Brain microvascular endothelial cell (primary cell): ENCODE results near the gene RNF133.

Source experiments
- DNase-seq: peaks from one replicate; pipeline ENCODE4 v3.0.0-alpha.2; 2020
- H3K27ac ChIP-seq: fragments of 250-450 bp; sonication (Bioruptor Pico); 2 replicates; pipeline ENCODE4 v1.5.1; 2020; ENCODE audit warnings: mild to moderate bottlenecking, moderate library complexity
- H3K27me3 ChIP-seq: fragments of 250-450 bp; sonication (Bioruptor Pico); replicated peaks from 2 replicates; pipeline ENCODE4 v1.5.1; 2020; ENCODE audit warnings: mild to moderate bottlenecking
- H3K36me3 ChIP-seq: fragments of 250-450 bp; sonication (Bioruptor Pico); replicated peaks from 2 replicates; pipeline ENCODE4 v1.5.1; 2020; ENCODE audit warnings: mild to moderate bottlenecking
- H3K4me3 ChIP-seq: 2 replicates; pipeline ENCODE4 v1.5.1; 2011; ENCODE audit warnings: low read depth, mild to moderate bottlenecking, control low read depth, low read length, moderate library complexity
- in situ Hi-C: cut with HindIII; loops from 2 replicates; pipeline ENCODE4 v1.10.0; 2017; ENCODE audit warnings: low sequenced_read_pairs, low pct_ligation_motif_present
- TF ChIP-seq, protein P1 (sequence below): IDR thresholded peaks from 2 replicates; pipeline ENCODE4 v1.5.1; 2011; ENCODE audit warnings: low read depth, mild to moderate bottlenecking, moderate library complexity, low read length, control low read depth, inconsistent platforms; ENCODE audit errors: missing control alignments

RNF133 gene

DNA sequence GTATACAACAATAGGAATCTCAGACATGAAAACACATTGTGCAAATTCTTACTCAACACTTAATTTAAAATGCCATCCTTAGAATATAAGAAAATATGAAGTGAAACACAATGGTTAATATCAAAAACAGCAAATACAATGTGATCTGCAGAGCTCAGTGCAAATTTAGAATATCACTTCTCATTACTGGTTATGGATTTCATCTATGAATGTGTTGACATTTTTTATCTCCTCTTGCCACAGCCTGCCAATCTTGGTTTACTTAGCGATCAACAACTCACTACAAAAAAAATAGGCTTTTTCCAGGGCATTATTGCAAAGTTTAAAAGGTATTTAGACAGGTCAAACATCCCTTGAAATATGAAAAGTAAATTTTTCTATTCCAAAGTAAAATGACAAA, 28.8 kb upstream of the RNF133 start:
- DNase-seq: no peak
- H3K27ac ChIP-seq: no peak overlapping the region

DNA sequence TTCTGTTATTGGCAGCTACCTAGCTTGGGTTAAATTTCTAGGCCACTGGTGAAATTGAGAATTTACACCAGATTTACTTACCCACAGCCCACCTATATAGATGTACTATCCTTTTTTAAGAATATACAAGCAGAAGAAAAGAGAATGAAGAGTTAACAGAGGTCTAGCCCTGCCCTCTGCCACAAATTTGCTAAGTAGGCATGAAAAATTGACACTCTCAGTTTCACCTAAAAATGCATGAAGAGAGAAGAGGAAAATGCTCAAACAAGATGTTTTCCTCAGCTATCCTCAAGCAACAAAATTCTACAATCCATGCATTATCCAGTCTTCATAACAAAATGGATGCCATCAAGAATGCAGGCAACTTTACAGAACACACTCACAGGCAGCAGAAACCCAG, 28.4 kb upstream of the RNF133 start:
- Histone ChIP-seq H3K27ac (no peak overlapping the region), H3K36me3 (no peaks in the 10 kb centered on the region), H3K4me3 (no peak overlapping the region), H3K27me3 (no peaks in the 10 kb centered on the region)
- no peak for DNase-seq
- in situ Hi-C loops: no loop called here
- TF ChIP-seq, protein P1, sequence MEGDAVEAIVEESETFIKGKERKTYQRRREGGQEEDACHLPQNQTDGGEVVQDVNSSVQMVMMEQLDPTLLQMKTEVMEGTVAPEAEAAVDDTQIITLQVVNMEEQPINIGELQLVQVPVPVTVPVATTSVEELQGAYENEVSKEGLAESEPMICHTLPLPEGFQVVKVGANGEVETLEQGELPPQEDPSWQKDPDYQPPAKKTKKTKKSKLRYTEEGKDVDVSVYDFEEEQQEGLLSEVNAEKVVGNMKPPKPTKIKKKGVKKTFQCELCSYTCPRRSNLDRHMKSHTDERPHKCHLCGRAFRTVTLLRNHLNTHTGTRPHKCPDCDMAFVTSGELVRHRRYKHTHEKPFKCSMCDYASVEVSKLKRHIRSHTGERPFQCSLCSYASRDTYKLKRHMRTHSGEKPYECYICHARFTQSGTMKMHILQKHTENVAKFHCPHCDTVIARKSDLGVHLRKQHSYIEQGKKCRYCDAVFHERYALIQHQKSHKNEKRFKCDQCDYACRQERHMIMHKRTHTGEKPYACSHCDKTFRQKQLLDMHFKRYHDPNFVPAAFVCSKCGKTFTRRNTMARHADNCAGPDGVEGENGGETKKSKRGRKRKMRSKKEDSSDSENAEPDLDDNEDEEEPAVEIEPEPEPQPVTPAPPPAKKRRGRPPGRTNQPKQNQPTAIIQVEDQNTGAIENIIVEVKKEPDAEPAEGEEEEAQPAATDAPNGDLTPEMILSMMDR: no peak

More for the DNA sequence above, 28.8 kb upstream of the RNF133 start:
- Histone ChIP-seq H3K27me3 (no peaks in the 10 kb centered on the region), H3K36me3 (no peaks in the 10 kb centered on the region), H3K4me3 (no peak overlapping the region)
- TF ChIP-seq, protein P1: no peak
- in situ Hi-C loops: no loop called here

DNA sequence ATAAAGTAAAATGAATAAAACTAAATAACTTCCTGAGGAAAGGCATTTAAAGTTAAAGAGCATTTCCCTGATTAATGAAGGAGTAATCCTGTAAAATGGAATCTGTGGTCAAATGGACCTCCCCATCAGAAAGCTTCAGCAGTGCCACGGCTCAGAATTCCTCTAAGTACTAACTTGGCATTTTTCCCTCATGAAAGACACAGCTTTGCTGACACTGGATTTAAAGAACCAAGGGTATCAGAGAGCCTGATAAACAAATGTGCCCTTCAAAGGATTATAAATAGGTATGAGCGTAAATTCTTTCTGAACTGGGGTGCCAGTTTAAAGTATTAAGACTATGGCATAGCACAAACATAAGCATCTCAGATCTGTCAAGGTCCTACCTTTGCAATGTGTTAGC, 28.0 kb upstream of the RNF133 start:
- Histone ChIP-seq H3K27ac (no peak overlapping the region), H3K27me3 (no peaks in the 10 kb centered on the region), H3K36me3 (no peaks in the 10 kb centered on the region), H3K4me3 (no peak overlapping the region)
- no peak for DNase-seq
- TF ChIP-seq, protein P1: no peak
- in situ Hi-C loops: no loop called here

DNA sequence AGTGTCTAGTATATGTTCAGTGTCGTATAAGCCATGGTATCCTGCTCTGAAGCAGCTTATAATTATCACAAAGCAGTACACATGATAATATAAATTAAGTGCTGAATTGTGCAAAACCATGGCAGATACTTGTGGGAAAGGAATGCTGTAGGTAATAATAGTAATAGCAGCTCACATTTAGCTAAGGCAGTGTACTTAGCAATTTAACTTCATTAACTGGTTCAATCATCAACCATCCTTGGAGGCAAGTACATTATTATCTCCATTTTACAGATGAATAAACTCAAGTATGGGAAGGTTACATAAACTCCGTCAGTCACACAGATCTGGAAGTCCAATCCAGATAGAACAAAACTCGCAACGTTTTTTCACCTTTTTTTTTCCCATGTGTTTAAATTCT, 25.4 kb upstream of the RNF133 start:
- no peaks in the 10 kb centered on the region for H3K27me3 ChIP-seq
- TF ChIP-seq, protein P1: no peak
- no peak for DNase-seq
- H3K36me3 ChIP-seq: no peaks in the 10 kb centered on the region
- in situ Hi-C loops: no loop called here
- H3K4me3 ChIP-seq: no peak overlapping the region
- H3K27ac ChIP-seq: no peak overlapping the region

DNA sequence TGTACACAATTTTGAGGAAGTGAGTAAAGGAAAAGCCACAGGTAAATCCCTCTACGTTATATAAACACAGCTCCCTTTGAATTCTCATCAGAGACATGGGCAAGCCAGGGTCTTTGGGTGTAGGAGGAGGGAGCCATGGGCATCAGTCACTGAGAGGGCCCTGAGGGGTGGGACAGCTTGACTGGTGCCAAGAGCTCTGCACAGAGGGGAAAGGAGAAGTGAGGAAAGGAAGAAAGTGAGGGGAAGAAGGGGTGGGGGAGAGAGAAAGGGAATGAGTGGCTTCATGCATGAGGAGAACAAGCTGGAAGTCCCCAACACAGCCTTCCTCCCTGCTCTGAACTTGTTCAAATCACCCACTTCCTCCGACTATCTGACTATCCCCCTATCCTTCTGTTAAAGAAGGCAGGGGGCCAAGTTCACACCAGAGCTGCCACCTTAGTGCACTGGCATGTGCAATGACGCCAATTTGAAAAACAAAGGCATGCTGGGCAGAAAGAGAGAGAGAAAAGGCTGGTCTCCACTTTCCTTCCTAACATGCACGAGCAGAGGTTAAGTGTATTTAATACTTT, 20.2 kb upstream of the RNF133 start:
- Histone ChIP-seq H3K36me3 (no peaks in the 10 kb centered on the region), H3K27me3 (no peaks in the 10 kb centered on the region), H3K4me3 (no peak overlapping the region), H3K27ac (no peak overlapping the region)
- DNase-seq: no peak
- TF ChIP-seq, protein P1: no peak
- in situ Hi-C loops: no loop called here

DNA sequence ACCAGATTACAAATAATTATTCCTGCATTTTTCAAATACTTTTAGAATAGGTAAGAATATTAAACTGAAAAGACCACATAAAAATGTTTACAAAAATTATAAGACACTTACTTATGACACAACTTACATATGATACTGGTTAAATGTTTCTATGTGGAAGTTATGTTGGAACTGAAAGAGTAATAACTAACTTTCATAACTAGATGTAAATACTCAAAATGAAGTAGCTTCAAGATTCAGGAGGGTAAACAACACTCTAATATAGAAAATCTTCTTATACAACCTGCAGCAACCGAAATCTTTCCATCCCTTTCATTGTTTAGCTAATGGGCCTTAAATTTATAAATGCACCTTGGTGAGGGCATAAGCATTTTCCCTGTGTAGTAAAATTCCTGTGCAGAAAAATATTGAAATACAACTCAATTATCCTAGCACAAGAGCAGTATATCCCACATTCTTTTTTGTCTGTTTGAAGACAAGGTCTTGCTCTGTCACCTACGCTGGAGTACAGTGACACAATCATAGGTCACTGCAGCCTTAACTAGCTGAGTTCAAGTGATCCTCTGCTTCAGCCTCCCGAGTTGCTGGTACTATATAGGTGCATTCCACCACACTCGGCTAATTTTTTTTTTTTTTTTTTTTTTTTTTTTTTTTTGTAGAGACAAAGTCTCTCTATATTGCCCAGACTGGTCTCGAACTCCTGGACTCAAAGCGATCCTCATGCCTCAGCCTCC, 18.6 kb upstream of the RNF133 start:
- no peaks in the 10 kb centered on the region for H3K36me3 ChIP-seq
- H3K27ac ChIP-seq: no peak overlapping the region
- TF ChIP-seq, protein P1: no peak
- in situ Hi-C loops: no loop called here
- H3K27me3 ChIP-seq: no peaks in the 10 kb centered on the region
- no peak overlapping the region for H3K4me3 ChIP-seq
- DNase-seq: no peak
